OCI-LY3 (cell line): ENCODE measurements around the gene MAGEC3.

Experiments used
- H2AFZ ChIP-seq: fragments of 200-600, 300-600 bp; shearing (Covaris generic); 2 replicates; pipeline ENCODE4 v1.6.0; 2014; ENCODE audit warnings: antibody characterized with exemption, low read depth, low read length
- H3K27ac ChIP-seq: fragments of 200-600, 300-600 bp; sonication (generic); 2 replicates; pipeline ENCODE4 v1.5.1; 2014; ENCODE audit warnings: mild to moderate bottlenecking, low read length, moderate library complexity, mixed read lengths
- H3K27me3 ChIP-seq: fragments of 200-600, 300-600 bp; sonication (generic); 2 replicates; pipeline ENCODE4 v1.6.1; 2014; ENCODE audit warnings: low read depth, low read length, mixed read lengths
- H3K36me3 ChIP-seq: fragments of 200-600, 300-600 bp; sonication (generic); replicated peaks from 2 replicates; pipeline ENCODE3; 2014; ENCODE audit warnings: low read depth, low read length, mixed read lengths
- H3K4me1 ChIP-seq: fragments of 300-600, 200-600 bp; sonication (generic); 2 replicates; pipeline ENCODE4 v1.6.1; 2014; ENCODE audit warnings: low read length, mixed read lengths
- H3K4me2 ChIP-seq: fragments of 200-600, 300-600 bp; sonication (generic); 2 replicates; pipeline ENCODE4 v1.6.1; 2014; ENCODE audit warnings: low read length, mixed read lengths
- H3K4me3 ChIP-seq: fragments of 300-600, 200-600 bp; sonication (generic); 2 replicates; pipeline ENCODE4 v1.5.1; 2014; ENCODE audit warnings: antibody characterized with exemption, mild to moderate bottlenecking, low read length, moderate library complexity
- H3K79me2 ChIP-seq: fragments of 300-600, 200-600 bp; shearing (Covaris generic); 2 replicates; pipeline ENCODE4 v1.6.1; 2014; ENCODE audit warnings: mild to moderate bottlenecking, low read length, mixed read lengths
- H3K9ac ChIP-seq: fragments of 300-600, 200-600 bp; shearing (Covaris generic); 2 replicates; pipeline ENCODE4 v1.6.0; 2014; ENCODE audit warnings: mild to moderate bottlenecking, low read length, moderate library complexity
- H3K9me3 ChIP-seq: fragments of 200-600, 300-600 bp; shearing (Covaris generic); 2 replicates; pipeline ENCODE4 v1.6.1; 2014; ENCODE audit warnings: low read length, mixed read lengths; ENCODE audit not compliant: insufficient read depth
- H4K20me1 ChIP-seq: fragments of 200-600, 300-600 bp; sonication (generic); 2 replicates; pipeline ENCODE4 v1.6.1; 2016; ENCODE audit warnings: low read length, mixed read lengths; ENCODE audit not compliant: insufficient read depth
- CTCF ChIP-seq: fragments of 200-600, 300-600 bp; sonication (generic); IDR thresholded peaks from 2 replicates; pipeline ENCODE4 v1.5.1; 2014; ENCODE audit warnings: antibody characterized with exemption, low read length, low read depth
- EZH2phosphoT487 ChIP-seq: fragments of 200-600 bp; shearing (Covaris generic); IDR thresholded peaks from 2 replicates; pipeline ENCODE4 v1.6.1; 2018; ENCODE audit warnings: antibody characterized with exemption, mixed run types, low read depth

The MAGEC3 gene, protein sequence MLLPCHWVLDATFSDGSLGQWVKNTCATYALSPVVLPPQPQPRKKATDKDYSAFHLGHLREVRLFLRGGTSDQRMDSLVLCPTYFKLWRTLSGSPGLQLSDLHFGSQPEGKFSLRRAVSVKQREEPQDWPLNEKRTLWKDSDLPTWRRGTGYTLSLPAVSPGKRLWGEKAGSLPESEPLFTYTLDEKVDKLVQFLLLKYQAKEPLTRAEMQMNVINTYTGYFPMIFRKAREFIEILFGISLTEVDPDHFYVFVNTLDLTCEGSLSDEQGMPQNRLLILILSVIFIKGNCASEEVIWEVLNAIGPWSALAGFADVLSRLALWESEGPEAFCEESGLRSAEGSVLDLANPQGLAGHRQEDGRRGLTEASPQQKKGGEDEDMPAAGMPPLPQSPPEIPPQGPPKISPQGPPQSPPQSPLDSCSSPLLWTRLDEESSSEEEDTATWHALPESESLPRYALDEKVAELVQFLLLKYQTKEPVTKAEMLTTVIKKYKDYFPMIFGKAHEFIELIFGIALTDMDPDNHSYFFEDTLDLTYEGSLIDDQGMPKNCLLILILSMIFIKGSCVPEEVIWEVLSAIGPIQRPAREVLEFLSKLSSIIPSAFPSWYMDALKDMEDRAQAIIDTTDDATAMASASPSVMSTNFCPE

GRCh38 chrX:141838016-141838415 is at the start of gene MAGEC3:
Gene MAGEC3, plus strand, starts transcription at chrX:141838316. Its CDS starts 0 bp downstream, at chrX:141838316.
- Histone ChIP-seq H3K4me1 (no peaks in the 10 kb centered on the region), H3K27ac (no peak within 1 kb of the TSS), H3K79me2 (no peaks in the 10 kb centered on the region), H2AFZ (no peak within 1 kb of the TSS), H4K20me1 (no peaks in the 10 kb centered on the region), H3K27me3 (no peaks in the 10 kb centered on the region), H3K4me3 (no peak within 1 kb of the TSS), H3K9me3 (no peaks in the 10 kb centered on the region), H3K4me2 (no peak within 1 kb of the TSS), H3K36me3 (no peaks in the 10 kb centered on the region), H3K9ac (no peak within 1 kb of the TSS)
- TF ChIP-seq EZH2phosphoT487 (no peak), CTCF (no peak)

DNA sequence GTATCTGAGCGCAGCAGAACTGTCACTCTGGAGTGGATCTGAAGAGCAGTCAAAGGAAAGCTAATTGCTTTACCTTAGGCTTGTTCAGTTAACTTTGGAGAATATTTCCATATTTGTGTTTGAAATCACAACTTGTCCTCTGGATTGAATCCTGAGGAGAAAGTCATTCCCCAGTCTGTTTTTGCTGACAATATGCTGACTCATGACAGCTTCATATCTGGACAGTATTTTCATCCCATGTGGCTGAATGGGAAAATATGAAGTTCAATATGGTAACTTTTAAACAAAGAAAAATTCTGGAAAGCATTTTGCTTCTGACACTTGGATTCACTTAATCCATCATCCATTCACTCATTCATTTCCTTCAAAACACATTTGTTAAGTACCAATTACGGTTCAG is 46.3 kb upstream of the MAGEC3 start:
- Histone ChIP-seq H3K4me3 (no peak overlapping the region), H3K27me3 (no peaks in the 10 kb centered on the region), H3K4me2 (no peak overlapping the region), H2AFZ (no peak overlapping the region), H3K79me2 (no peaks in the 10 kb centered on the region), H3K9me3 (no peaks in the 10 kb centered on the region), H3K4me1 (no peaks in the 10 kb centered on the region), H3K9ac (no peak overlapping the region), H4K20me1 (no peaks in the 10 kb centered on the region), H3K27ac (no peak overlapping the region), H3K36me3 (no peaks in the 10 kb centered on the region)
- no peak for TF ChIP-seq EZH2phosphoT487
- TF ChIP-seq CTCF: no peak

- Histone ChIP-seq H3K36me3 (no peaks in the 10 kb centered on the region), H2AFZ (no peak overlapping the region), H3K9ac (no peak overlapping the region), H3K9me3 (no peaks in the 10 kb centered on the region), H3K4me3 (no peak overlapping the region), H4K20me1 (no peaks in the 10 kb centered on the region), H3K27me3 (no peaks in the 10 kb centered on the region), H3K27ac (no peak overlapping the region), H3K79me2 (no peaks in the 10 kb centered on the region), H3K4me1 (no peaks in the 10 kb centered on the region), H3K4me2 (no peak overlapping the region)
- no peak for TF ChIP-seq CTCF
- no peak for TF ChIP-seq EZH2phosphoT487
These were observed 26.7 kb upstream of the MAGEC3 start for GRCh38 chrX:141811438-141811837.

DNA sequence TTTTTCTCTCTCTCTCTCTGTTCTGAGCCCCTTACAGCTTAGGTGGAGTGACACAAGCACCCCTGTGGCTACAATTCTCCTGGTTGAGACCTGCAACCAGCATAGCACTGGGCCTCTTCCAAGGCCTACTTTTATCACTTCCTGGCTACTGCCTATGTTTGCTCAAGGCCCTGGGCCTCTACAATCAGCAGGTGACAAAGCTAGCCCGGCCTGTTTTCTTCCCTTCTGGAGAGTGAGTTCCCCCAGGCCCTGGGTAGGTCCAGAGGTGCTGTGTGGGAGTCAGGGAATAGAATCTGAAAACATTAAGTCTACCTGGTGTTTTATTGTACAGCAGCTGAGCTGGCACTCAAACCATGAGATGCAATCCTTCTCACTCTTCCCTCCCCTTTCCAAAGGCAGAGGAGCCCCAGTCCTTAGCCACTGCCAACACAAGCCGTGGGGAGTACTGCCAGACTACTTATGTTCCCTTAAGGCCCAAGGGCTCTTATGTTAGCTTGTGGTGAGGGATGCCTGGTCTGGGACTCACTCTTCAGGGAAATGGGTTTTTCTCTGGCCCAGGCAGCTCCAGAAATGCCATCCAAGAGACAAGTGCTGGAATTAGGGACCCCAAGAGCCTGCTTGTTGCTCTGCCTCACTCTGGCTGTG is 23.8 kb upstream of the MAGEC3 start:
- no peak overlapping the region for H3K4me2 ChIP-seq
- H3K27ac ChIP-seq: no peak overlapping the region
- H3K27me3 ChIP-seq: no peaks in the 10 kb centered on the region
- H4K20me1 ChIP-seq: no peaks in the 10 kb centered on the region
- no peak for TF ChIP-seq CTCF
- TF ChIP-seq EZH2phosphoT487: no peak
- no peaks in the 10 kb centered on the region for H3K79me2 ChIP-seq
- H3K9me3 ChIP-seq: no peaks in the 10 kb centered on the region
- no peaks in the 10 kb centered on the region for H3K36me3 ChIP-seq
- no peaks in the 10 kb centered on the region for H3K4me1 ChIP-seq
- H2AFZ ChIP-seq: no peak overlapping the region
- no peak overlapping the region for H3K9ac ChIP-seq
- no peak overlapping the region for H3K4me3 ChIP-seq
